ENCODE results near the gene WAS.
"Not testable (repeated sequence)": the region's sequence is repeated elsewhere in the genome, so short reads cannot be mapped to it uniquely, and the experiment has no call there.

WAS gene

DNA sequence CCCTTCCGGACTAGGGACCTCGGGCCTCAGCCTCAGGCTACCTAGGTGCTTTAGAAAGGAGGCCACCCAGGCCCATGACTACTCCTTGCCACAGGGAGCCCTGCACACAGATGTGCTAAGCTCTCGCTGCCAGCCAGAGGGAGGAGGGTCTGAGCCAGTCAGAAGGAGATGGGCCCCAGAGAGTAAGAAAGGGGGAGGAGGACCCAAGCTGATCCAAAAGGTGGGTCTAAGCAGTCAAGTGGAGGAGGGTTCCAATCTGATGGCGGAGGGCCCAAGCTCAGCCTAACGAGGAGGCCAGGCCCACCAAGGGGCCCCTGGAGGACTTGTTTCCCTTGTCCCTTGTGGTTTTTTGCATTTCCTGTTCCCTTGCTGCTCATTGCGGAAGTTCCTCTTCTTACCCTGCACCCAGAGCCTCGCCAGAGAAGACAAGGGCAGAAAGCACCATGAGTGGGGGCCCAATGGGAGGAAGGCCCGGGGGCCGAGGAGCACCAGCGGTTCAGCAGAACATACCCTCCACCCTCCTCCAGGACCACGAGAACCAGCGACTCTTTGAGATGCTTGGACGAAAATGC, at the start of gene WAS:
Gene WAS, plus strand, starts transcription at position 389 of the 572 bp plus-strand sequence. Its CDS starts 55 bp downstream, at position 444.
- no peak for DNase-seq

DNA sequence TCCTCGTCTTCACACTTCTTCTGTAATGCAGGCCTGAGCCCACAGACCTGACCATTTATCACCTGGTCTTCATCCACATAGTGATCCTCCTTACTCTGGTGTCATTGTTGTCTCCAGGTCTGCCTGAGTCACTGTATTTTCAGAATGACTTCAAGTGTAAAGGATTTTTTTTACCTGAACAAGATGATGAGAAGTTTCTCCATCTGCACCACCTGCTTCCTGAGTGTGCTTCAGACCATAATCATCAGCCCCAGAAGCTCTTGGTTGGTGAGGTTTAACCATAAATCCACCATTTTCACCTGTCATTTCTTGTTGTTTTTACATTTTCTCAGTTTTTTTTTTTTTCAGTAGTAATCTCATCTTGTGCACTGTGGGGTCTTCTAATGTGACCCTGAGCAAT, 47.3 kb upstream of the WAS start:
- DNase-seq, result no peak

DNA sequence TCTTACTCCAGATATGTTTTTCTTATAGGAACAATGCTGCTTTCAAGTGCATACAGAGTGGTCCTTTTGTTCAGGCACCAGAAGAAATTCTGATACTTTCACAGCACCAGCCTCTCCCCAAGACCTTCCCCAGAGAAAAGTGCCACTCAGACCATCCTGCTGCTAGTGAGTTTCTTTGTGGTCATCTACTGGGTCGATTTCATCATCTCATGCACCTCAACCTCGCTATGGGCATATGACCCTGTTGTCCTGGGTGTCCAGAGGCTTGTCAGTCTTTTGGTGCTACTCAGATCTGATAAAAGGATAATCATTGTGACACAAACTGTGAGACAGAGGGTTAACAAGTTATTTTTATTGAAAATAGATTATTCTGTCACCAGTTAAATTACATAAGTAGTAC, 46.8 kb upstream of the WAS start:
- DNase-seq, result no peak

DNA sequence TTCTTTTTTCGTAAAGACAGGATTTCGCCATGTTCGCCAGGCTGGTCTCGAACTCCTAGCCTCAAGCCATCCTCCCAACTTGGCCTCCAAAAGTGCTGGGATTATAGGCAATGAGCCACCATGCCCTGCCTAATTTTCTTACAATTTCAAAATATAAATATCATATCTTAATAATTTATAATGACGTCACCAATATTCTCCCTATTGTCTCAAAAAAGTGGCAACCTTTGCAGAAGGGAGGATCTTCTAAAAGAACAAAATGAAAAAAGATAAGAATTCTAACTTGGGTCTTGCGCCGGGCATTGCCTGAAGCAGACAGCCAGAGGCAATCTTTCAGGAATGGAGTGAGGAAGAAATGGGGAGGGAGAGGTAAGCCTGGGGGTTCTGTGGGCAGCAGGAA, 37.9 kb upstream of the WAS start:
- no peak for DNase-seq

DNA sequence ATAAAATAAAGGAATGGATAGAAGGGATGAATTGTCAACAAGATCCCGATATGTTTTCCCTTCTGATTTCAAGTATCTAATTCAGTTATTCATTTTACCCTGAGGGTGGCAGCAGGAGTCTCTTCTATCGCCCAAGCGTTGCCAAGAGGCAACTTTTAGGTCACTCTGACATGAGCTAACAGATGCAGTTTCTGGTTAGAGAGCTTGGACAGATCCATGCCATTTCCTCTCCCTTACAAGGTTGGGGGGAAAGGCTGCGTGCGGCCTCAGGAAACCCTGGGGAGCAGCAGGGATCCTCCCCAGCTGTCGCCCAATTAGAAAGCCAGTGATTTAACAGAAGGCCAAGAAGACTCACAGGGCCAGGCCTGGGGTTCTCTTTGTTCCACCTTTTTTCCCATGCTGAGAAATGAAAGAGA, 35.3 kb upstream of the WAS start:
- DNase-seq, result peak; percentile 29

DNA sequence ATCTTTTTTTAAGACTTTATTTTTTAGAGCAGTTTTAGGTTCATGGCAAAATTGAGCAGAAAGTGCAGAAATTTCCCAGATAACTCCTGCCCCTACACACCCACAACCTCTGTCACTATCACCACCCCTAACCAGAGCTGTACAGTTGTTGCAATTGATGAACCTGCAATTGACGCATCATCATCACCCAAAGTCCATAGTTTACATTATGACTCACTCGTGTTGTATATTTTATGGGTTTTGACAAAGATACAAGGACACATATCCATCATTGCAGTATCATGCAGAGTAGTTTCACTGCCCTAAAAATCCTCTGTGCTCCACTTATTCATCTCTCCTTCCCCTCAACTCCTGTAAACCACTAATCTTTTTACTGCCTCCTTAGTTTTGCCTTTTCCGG, 34.5 kb upstream of the WAS start:
- DNase-seq, result no peak

DNA sequence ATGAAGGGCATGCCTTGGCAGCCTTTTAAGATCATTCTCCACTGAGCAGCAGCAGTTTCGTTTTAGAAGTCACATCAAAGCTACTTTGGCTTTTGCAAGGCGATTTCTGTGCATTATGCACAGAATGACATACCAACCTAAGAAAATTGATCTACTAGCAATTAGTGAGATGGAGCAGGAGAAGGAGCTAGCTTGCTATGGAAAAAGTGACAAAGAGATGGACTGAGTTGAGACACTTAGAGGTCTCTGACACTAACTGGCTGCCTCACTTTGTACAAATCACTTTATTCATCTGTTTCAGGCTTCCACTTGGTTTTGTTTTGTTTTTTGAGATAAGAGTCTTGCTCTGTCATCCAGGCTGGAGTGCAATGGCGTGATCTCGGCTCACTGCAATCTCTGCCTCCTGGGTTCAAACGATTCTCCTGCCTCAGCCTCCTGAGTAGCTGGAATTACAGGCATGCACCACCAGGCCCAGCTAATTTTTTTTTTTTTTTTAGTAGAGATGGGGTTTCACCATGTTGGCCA, 31.5 kb upstream of the WAS start:
- not testable (repeated sequence) for DNase-seq

DNA sequence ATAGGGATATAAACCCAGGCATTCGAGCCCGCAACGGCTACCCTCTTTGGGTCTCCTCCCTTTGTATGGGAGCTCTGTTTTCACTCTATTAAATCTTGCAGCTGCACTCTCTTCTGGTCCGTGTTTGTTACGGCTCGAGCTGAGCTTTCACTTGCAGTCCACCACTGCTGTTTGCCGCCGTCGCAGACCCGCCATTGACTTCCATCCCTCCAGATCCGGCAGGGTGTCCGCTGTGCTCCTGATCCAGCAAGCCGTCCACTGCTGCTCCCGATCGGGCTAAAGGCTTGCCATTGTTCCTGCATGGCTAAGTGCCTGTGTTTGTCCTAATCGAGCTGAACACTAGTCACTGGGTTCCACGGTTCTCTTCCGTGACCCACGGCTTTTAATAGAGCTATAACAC, 28.9 kb upstream of the WAS start:
- DNase-seq, result not testable (repeated sequence)

DNA sequence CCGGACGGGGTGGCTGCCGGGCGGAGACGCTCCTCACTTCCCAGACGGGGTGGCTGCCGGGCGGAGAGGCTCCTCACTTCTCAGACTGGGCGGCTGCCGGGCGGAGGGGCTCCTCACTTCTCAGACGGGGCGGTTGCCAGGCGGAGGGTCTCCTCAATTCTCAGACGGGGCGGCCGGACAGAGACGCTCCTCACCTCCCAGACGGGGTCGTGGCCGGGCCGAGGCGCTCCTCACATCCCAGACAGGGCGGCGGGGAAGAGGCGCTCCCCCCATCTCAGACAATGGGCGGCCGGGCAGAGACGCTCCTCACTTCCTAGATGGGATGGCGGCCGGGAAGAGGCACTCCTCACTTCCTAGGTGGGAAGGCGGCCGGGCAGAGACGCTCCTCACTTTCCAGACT, 23.9 kb upstream of the WAS start:
- DNase-seq, result not testable (repeated sequence)

DNA sequence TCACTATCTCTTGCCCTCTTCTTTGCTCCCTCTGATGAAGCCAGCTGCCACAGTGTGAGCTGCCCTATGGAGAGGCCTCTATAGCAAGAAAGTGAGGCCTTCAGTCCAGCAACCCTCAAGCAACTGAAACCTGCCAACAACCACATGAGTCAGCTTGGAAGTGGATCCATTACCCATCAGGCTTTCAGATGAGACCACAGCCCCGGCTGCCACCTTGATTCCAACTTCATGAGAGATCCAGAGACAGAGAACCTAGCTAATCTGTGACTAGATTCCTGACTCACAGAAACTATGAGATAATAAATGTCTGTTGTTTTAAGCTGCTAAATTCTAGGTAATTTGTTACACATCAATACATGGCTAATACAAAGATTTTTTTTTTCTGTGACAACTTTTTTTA, 20.4 kb upstream of the WAS start:
- DNase-seq, result no peak

DNA sequence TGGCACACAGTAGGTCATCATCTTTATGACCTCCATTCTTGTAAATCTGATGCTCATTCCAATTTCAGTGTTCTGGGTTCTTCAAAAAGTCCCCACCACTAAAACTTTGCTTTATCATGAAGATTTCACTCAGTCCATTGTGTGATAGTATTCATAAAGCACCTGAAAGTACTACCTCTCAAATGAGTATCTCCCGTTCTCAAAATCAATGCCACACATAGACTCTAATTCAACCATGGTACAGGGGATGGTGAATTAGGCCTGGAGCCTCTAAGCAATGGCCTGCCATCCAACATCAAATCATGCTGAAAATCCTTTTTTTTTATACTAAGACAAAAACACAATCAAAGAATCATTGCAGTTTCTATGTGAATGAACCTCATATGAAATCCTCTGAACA, 19.4 kb upstream of the WAS start:
- no peak for DNase-seq

DNA sequence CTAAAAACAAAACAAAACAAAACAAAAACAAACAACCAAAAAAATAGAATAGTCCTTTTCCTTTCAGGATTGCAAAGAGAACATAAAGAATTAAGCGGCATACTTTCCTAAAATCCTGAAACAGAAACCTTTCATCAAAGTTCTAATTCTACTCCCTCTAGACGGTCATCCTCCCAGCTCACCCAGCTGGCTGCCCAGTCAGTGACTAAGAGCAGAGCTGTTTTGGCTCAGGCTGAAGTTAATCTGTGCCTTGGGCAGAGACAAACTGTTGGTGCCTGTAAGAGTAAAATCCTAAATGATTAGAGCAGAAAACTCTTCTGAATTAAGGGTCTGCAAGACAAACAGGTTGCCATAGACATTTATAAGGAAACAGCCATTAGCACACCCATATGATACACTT, 17.6 kb upstream of the WAS start:
- no peak for DNase-seq

DNA sequence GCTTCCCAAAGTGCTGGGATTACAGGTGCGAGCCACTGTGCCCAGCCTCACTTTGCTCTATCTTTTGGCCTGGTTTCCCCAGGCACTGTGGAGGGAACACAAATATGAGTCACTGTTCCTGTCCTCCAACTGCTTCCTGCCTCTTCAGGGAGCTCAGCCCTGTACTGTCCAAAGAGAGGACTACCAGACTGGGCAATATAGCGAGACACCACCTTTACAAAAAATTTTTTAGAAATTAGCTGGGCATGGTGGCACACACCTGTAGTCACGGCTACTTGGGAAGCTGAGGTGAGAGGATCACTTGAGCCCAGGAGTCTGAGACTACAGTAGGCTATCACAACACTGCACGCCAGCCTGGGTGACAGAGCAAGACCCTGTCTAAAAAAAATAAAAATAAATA, 16.9 kb upstream of the WAS start:
- DNase-seq, result no peak

DNA sequence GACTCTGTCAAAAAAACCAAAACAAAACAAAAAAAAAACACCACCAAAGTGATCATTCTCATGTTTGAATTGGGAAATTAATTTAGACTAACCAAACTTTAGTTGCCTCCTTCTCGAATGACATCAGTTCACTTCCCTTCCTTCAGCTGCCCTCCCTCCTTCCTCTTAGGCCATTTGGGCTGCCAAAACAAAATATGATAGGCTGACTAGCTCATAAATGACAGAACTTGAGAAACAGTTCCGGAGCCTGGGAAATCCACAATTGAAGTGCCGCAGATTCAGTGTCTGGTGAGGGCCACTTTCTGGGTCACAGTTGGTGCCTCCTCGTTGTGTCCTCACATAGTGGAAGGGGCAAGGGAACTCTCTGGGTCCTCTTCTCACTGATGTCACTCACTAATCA, 16.1 kb upstream of the WAS start:
- no peak for DNase-seq

DNA sequence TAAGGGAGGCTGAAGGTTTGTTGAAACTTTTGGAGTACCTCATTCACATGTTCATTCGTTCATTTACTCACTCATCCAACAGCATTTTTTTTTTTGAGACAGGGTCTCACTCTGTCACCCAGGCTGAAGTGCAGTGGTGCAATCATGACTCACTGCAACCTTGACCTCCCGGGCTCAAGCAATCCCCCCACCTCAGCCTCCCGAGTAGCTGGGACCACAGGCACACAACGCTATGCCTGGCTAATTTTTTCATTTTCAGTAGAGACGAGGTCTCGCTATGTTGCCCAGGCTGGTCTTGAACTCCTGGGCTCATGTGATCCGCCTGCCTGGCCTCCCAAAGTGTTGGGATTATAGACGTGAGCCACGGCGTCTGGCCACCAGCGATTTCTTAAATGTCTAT, 15.4 kb upstream of the WAS start:
- not testable (repeated sequence) for DNase-seq

DNA sequence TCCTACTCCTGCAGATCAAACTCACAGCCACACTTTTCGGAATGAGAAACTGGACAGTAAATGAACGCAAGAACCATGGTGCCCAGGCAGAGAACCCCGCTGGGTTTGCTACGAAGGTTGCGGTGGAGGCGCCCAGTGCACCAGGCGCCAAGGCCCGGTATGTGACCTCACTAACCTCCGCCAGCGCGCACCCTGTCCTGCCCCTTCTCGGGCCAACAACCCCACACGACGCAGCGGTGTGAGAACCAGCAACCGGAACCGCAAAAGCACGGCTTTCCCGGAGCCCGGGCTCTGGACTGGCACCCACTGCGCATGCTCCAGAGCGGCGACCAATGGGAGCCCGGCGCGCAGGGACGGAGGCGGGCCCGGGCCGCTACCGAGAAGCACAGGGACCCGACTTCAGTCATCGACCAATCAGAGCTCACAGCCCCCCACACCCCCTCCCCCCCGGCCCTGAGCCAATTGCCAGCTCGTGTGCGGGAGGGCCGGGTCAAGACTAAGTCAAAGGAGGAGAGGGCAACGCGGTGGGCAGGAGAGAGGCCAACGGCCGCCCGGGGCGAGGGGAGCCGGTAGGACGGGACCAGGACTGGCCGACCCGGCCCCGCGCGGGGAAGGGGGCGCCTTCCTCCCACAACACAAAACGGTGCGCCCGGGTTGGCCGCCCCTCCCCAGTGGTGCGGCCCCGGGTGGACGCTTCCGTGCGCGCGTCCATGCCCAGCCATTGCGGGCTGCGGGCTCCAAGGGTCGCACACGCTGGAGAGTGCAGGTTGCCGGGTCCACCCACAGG, 7.3 kb upstream of the WAS start:
- DNase-seq, result peak; percentile 93

DNA sequence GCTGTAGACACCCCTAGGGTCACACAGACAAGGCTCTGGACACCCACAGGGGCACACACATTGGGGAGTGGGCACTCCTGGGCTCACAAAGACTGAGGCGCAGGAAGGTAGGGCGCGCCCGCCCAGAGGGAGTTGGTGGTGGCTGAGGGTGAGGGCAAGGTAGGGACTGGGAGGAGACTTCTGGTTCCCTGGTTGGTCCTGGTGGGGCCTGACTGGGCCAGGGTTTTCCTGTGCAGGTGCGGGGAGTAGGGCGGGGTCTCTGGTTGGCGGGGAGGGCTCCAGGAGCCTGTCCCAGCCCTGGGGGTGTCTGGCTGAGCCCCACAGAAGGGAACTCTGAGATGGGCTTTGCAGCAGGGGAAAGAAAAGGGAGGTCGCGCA, 6.7 kb upstream of the WAS start:
- no peak for DNase-seq

DNA sequence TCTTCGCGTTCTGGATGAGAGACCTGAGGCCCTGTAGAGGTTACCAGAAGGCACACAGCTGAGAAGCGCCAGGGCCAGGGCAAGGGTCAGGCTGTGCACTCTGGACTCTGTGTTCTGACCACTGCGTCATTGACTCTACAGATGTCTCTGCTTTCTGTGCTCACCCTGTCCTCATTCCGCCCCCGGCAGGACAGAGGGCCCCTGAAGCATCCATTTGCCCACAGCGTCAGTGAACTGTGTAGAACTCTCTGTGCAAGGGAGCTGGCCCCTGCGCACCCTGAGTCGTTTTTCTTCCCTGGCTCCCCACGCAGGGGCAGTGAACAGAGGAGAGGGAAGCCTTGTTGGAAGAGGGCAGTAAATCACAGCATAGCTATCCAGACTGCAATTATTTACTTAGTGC, 6.1 kb upstream of the WAS start:
- no peak for DNase-seq

DNA sequence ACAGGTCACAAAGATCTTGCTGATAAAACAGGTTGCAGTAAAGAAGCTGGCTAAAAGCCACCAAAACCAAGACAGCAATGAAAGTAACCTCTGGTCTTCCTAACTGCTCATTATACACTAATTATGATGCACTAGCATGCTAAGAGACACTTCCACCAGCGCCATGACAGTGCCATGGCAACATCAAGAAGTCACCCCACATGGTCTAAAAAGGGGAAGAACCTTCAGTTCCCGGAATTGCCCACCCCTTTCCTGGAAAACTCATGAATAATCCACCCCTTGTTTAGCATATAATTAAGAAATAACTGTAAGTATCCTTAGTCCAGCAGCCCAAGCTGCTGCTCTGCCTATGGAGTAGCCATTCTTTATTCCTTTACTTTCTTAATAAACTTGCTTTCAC, 3.1 kb upstream of the WAS start:
- DNase-seq, result not testable (repeated sequence)

DNA sequence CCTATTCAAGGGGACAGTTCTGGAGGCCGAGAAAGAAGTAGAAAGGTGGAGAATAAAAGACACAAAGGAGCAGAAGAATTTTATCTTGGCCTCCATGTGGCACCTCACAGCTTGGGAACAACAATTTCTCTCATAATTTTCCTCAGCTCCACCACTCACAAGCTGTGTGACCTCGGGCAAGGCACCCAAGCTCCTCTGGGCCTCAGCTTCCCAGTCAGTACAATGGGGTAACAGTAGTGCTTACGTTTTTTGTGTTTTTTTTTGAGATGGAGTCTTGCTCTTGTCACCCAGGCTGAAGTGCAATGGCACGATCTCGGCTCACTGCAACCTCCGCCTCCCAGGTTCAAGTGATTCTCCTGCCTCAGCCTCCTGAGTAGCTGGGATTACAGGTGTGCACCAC, 2.7 kb upstream of the WAS start:
- not testable (repeated sequence) for DNase-seq

DNA sequence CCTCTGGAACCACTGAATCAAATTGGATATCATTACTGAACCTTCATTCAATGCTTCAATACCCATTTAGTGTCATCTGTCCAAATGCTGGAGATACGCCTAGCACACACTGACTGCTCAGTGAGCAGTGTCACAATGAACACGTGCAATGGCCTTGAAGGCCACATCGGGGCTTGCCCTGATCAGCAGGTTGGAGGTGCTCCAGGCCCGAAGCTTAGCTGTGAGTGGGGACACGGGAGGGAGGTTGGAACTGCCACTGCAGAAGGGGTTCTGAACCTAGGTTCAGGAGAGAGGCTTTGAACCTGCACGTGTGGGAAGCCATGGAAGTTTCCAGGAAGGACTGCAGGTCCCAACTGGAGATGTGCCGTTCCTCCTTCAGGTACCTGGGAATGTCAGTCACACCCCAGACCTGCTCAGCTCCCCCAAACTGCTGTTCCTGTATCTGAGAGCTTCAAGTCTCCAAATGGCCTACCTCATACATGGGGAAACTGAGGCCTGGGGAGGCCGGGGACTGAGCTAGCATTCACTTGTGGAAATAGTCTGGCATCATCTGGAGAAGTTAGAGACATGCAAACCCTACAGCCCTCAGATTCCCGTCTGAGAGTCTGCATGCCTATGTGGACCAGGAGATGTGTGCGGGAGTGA, 1.9 kb upstream of the WAS start:
- DNase-seq, result no peak

DNA sequence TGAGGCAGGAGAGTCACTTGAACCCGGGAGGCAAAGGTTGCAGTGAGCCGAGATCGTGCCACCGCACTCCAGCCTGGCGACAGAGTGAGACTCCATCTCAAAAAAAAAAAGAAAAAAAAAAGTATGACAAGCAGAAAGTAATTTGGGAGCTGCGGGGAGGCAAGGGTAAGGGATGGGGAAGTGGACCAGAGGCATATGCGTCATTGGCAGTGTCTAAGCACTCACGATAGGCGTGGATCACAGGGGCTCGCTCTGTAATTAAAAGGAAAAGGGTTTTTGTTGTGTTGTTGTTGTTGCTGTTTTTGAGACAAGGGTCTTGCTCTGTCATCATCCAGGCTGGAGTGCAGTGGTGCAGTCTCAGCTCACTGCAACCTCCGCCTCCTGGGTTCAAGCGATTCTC, 804 bp upstream of the WAS start:
- DNase-seq, result not testable (repeated sequence)

DNA sequence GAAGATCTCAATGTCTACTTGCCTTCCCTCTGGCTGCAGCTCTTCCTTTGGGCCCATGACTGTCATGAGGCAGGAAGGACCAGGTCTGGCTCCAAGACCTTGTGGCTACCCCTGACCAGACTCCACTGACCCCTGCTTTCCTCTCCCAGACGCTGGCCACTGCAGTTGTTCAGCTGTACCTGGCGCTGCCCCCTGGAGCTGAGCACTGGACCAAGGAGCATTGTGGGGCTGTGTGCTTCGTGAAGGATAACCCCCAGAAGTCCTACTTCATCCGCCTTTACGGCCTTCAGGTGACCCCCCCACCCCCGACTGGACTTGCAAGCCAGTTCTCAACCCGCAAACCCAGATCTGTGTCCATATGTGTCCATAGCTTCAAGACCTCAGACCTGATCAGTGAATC, 535 bp downstream of the WAS start:
- no peak for DNase-seq

DNA sequence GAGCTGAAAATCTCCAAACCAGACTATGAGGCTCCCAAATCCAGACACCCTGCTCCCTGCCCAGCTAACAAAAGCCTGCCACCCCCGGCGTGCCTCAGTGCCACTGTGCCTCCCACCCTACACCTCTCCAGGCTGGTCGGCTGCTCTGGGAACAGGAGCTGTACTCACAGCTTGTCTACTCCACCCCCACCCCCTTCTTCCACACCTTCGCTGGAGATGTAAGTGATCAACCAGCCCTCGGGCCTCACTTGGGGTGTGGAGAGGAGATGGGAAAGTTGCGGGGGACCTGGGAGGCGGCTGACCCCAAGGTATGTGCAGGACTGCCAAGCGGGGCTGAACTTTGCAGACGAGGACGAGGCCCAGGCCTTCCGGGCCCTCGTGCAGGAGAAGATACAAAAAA, 1.8 kb downstream of the WAS start:
- DNase-seq, result no peak

Measured in left hindlimb (tissue), 1 donor.